Stomach smooth muscle (tissue), 2 donors: ENCODE data around the gene PLXNB2.
"Not testable (repeated sequence)": the region's sequence is repeated elsewhere in the genome, so short reads cannot be mapped to it uniquely, and the experiment has no call there.

Experiments used
- H3K27ac ChIP-seq: one replicate; pipeline ENCODE4 v1.7.0; 2013; ENCODE audit warnings: mild to moderate bottlenecking, low read length, inconsistent platforms
- H3K27me3 ChIP-seq, 2 donors: one replicate each; pipeline ENCODE4 v1.7.0; 2013; ENCODE audit warnings: low read length in 2 of 2; ENCODE audit not compliant: insufficient read depth in 2 of 2, control insufficient read depth in 1 of 2
- H3K36me3 ChIP-seq, 2 donors: one replicate each; pipeline ENCODE4 v1.7.0; 2013; ENCODE audit warnings: low read length in 2 of 2; ENCODE audit not compliant: control insufficient read depth in 2 of 2, insufficient read depth in 2 of 2
- H3K4me1 ChIP-seq: one replicate; pipeline ENCODE4 v1.7.0; 2013; ENCODE audit warnings: low read length; ENCODE audit not compliant: control insufficient read depth, insufficient read depth
- H3K4me3 ChIP-seq, 2 donors: one replicate each; pipeline ENCODE4 v1.7.0; 2013; ENCODE audit warnings: low read length in 2 of 2
- H3K9ac ChIP-seq, 2 donors: one replicate each; pipeline ENCODE4 v1.7.0; 2013; ENCODE audit warnings: low read length in 2 of 2, mild to moderate bottlenecking in 1 of 2
- H3K9me3 ChIP-seq, 2 donors: one replicate each; pipeline ENCODE4 v1.7.0; 2013; ENCODE audit warnings: low read length in 2 of 2; ENCODE audit not compliant: control insufficient read depth in 2 of 2
- donor health status: healthy.
- donor health status: Pancreatic carcinoma.

The PLXNB2 gene

GRCh38 chr22:50339945-50340879 is 32.8 kb upstream of the PLXNB2 start:
- no peak overlapping the region for H3K9ac ChIP-seq

GRCh38 chr22:50338860-50339462 is 31.5 kb upstream of the PLXNB2 start:
- H3K27ac ChIP-seq: no peak overlapping the region
- H3K27me3 ChIP-seq: no peaks in the 10 kb centered on the region
- peak overlapping the region in 1 of 2 donors; percentile 47 for H3K9ac ChIP-seq
- H3K4me1 ChIP-seq: peaks cover 11% of the 10 kb centered on the region
- H3K9me3 ChIP-seq: no peaks in the 10 kb centered on the region
- no peaks in the 10 kb centered on the region for H3K36me3 ChIP-seq
- H3K4me3 ChIP-seq: no peak overlapping the region

More at GRCh38 chr22:50339945-50340879, 32.8 kb upstream of the PLXNB2 start:
- Histone ChIP-seq H3K27me3 (no peaks in the 10 kb centered on the region), H3K4me3 (no peak overlapping the region), H3K36me3 (no peaks in the 10 kb centered on the region), H3K9me3 (no peaks in the 10 kb centered on the region), H3K4me1 (peaks cover 11% of the 10 kb centered on the region), H3K27ac (no peak overlapping the region)

DNA sequence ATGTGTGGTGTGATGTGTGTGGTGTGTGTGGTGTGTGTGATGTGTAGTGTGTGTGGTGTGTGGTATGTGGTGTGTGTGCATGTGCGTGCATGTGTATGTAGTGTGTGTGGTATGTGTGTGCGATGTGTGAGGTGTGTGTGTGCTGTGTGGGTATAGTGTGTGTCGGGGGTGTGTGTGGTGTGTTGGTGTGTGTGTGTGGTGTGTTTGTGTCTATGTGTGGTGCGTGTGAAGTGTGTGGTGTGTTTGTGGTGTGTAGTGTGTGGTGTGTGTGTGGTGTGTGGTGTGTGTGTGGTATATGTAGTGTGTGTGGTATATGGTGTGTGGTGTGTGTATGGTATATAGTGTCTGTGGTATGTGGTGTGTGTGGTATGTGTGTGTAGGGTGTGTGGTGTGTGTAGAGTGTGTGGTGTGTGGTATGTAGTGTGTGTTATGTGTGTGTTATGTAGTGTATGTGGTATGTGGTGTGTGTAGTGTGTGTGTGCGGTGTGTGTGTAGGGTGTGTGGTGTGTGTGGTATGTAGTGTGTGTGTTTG is 30.7 kb upstream of the PLXNB2 start:
- no peak overlapping the region for H3K9ac ChIP-seq
- no peaks in the 10 kb centered on the region for H3K9me3 ChIP-seq
- H3K4me1 ChIP-seq: peaks cover 11% of the 10 kb centered on the region

DNA sequence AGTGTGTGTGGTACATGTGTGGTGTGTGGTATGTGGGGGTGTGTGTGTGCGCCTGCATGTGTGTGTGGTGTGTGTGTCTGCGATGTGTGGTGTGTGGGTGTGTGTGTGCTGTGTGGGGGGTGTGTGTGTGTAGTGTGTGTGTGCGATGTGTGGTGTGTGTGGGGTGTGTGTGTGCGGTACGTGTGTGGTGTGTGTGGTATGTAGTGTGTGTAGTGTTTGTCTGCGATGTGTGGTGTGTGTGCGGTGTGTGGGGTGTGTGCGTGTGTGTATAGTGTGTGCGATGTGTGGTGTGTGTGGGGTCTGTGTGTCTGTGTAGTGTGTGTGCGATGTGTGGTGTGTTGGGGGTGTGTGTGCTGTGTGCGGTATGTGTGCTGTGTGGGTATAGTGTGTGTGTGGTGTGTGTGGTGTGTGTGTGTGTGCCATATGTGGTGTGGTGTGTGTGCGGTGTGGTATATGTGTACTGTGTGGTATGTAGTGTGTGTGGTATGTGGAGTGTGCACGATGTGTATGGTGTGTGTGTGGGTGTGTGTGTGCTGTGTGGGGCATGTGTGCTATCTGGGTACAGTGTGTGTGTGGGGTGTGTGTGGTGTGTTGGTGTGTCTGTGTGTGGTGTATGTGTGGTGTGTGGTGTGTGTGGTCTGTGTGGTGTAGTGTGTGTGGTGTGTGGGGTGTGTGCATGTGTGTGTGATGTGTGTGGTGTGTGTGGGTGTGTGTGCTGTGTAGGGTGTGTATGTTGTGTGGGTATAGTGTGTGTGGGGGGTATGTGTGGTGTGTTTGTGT is 30.0 kb upstream of the PLXNB2 start:
- Histone ChIP-seq H3K27ac (no peak overlapping the region), H3K9me3 (no peaks in the 10 kb centered on the region), H3K4me3 (no peak overlapping the region), H3K9ac (no peak overlapping the region), H3K27me3 (no peaks in the 10 kb centered on the region), H3K36me3 (no peaks in the 10 kb centered on the region), H3K4me1 (peaks cover 6% of the 10 kb centered on the region)

More for the DNA sequence above, 30.7 kb upstream of the PLXNB2 start:
- H3K36me3 ChIP-seq: no peaks in the 10 kb centered on the region
- H3K27ac ChIP-seq: no peak overlapping the region
- H3K27me3 ChIP-seq: no peaks in the 10 kb centered on the region
- no peak overlapping the region for H3K4me3 ChIP-seq

- H3K27ac ChIP-seq, H3K27me3 ChIP-seq, H3K36me3 ChIP-seq, H3K4me3 ChIP-seq, H3K9me3 ChIP-seq, H3K4me1 ChIP-seq, H3K9ac ChIP-seq: not testable (repeated sequence)
Observed at GRCh38 chr22:50334433-50334832, 27.0 kb upstream of the PLXNB2 start.

DNA sequence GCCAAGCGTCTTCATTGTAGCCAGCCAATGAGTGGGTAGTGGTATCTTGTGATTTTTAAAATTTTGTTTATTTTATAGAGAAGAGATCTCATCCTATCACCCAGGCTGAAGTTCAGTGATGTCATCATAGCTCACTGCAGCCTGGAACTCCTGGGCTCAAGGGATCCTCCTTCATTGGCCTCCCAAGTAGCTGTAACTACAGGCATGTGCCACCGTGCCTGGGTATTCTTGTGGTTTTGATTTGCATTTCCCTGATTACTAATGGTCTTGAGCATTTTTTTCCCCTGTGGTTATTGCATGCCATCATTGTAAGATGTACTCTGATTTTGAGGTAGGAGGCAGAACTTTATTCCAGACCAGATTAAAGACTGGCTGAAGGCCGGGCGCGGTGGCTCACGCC is 21.8 kb upstream of the PLXNB2 start:
- Histone ChIP-seq H3K27me3 (no peaks in the 10 kb centered on the region), H3K27ac (no peak overlapping the region), H3K36me3 (no peaks in the 10 kb centered on the region), H3K4me1 (peaks cover 16% of the 10 kb centered on the region), H3K9me3 (no peaks in the 10 kb centered on the region), H3K9ac (no peak overlapping the region), H3K4me3 (no peak overlapping the region)

GRCh38 chr22:50327711-50328019 is 20.2 kb upstream of the PLXNB2 start:
- Histone ChIP-seq H3K9me3 (no peaks in the 10 kb centered on the region), H3K9ac (peak overlapping the region; percentile 88 to 94), H3K4me3 (peak overlapping the region; percentile 66 to 80), H3K36me3 (no peaks in the 10 kb centered on the region), H3K27me3 (no peaks in the 10 kb centered on the region), H3K4me1 (peaks cover 16% of the 10 kb centered on the region), H3K27ac (peak overlapping the region; percentile 85)

- H3K36me3 ChIP-seq: no peaks in the 10 kb centered on the region
- peak within 1 kb of the TSS; percentile 85 for H3K27ac ChIP-seq
- H3K27me3 ChIP-seq: no peaks in the 10 kb centered on the region
- H3K4me3 ChIP-seq: peak within 1 kb of the TSS; percentile 66 to 80
- peaks cover 16% of the 10 kb centered on the region for H3K4me1 ChIP-seq
- H3K9ac ChIP-seq: peak within 1 kb of the TSS; percentile 88 to 94
- no peaks in the 10 kb centered on the region for H3K9me3 ChIP-seq
Observed at GRCh38 chr22:50326956-50327710, 19.7 kb upstream of the PLXNB2 start, which contains the start of gene DENND6B. TSS of gene DENND6B (minus strand) at chr22:50327012. CDS start at chr22:50326988, 24 bp downstream.

DNA sequence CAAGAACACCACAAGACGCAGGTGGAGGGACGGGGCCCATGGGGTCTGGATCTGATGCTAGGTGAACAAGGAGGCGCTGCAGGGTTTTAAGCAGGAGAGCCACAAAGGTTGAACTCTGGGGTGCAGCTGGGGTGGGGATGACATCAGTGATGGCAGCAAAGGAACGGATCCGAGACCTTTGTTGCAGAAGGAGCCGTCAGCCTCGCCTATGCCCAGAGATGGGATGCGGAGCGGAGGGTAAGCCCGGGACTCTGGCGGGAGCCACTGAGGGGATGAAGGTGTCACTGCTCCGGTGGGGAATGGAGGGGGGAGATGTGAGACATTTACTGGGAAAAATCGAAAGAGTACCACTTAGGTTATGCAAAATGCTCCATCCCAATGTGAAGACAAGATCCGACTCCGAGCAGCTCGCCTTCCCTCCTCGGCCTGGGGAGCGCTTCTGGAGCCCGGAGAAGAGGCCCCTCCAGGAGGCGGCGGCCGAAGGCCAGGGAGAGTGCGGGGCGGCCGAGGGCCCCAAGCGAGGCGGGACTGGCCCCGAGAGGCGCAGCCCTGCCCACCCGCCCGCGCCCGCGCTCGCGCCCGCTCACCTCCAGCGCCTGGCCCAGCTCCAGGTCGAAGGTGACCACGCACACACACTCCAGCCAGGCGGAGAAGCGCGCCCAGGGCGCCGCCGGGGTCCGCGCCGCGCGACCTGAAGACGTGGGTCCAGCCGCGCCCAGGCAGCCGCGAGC is 18.9 kb upstream of the PLXNB2 start:
- H3K9ac ChIP-seq: peak overlapping the region; percentile 58 to 68
- H3K27ac ChIP-seq: no peak overlapping the region
- H3K4me3 ChIP-seq: peak overlapping the region; percentile 66 to 80
- no peaks in the 10 kb centered on the region for H3K27me3 ChIP-seq
- H3K9me3 ChIP-seq: no peaks in the 10 kb centered on the region
- H3K36me3 ChIP-seq: no peaks in the 10 kb centered on the region
- peaks cover 16% of the 10 kb centered on the region for H3K4me1 ChIP-seq
